SK-N-SH treated with all-trans-retinoic acid at 6 μM for 48 hours (cell line): ENCODE measurements around the gene RBM33.

Experiments used
- ESRRG ChIP-seq: fragments of 250-450 bp; sonication (Bioruptor Pico); IDR thresholded peaks from 2 replicates; pipeline ENCODE4 v1.6.1; 2021; ENCODE audit warnings: mild to moderate bottlenecking
- PATZ1 ChIP-seq: fragments of 250-450 bp; sonication (Bioruptor Pico); IDR thresholded peaks from 2 replicates; pipeline ENCODE4 v1.8.0; 2020; ENCODE audit warnings: mild to moderate bottlenecking, moderate library complexity, borderline replicate concordance

GRCh38 chr7:155620497-155620896, 24.0 kb upstream of the RBM33 start:
- TF ChIP-seq PATZ1 (CRISPR knock-in tag) (no peak), ESRRG (CRISPR knock-in tag) (no peak)
